ENCODE measurements around the gene LRRC45. TPM values are rescaled to one million over a fixed set of nuclear protein-coding genes. Genes with fewer than 3 reads are reported as not detected.
"Not testable (repeated sequence)": the region's sequence is repeated elsewhere in the genome, so short reads cannot be mapped to it uniquely, and the experiment has no call there.

The LRRC45 gene
- polyA plus RNA-seq, 1 donor (not counting 4 experiments of a cell fraction or from before 2014, with no cell fraction given), result 2.5 TPM

DNA sequence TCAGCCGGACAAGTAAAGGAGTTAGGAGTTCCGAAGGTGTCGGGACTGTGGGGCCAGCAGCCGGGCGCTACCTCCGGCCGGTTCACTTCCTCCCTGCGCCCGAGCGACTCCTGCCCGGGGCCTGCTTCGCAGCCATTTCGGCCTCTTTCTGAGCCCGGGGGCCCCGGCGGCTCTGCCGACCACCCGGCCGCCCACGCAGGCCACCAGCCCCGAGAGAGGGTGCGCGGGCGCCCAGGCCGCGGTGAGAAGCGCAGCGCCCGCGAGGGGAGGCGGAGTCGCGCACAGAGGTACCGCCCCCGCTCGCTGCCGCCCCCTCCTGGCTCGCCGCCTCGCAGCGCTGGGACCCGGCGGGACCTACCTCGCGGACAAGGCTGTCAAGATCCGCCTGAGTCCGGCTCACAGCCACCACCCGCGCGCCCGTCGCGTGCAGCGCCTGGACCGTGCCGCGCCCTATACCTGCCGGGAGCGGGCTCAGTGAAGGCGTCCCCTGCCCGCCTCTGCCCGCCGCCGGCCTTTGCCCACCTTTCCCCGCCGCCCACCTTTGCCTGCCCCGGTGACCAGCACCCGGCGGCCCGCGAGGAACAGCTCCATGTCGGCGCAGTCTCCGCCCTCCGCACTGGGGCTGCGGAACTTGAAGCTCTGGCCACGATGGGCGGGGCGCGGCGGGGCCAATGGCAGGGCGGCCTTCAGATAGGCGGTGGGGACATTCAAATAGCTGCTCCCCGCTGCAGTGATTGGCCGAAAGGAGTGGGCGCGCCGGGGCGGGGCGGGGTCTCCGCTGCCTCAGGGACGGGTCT lies 14.2 kb downstream of the LRRC45 start, which contains the start of gene DCXR:
DCXR (minus strand) TSS at position 606 of the 797 bp plus-strand sequence; CDS start at position 591, 15 bp downstream.
- Histone ChIP-seq H3K4me3 (ENCODE audit: control insufficient read depth in 2 of 3, extremely low read depth in 1 of 3, insufficient read depth in 2 of 3, low read depth in 1 of 3, low read length in 3 of 3) (peak within 1 kb of the TSS; percentile 55 to 87 (median 70)), H3K79me2 (ENCODE audit: control insufficient read depth, insufficient read depth, low read length) (no peaks in the 10 kb centered on the region), H3K27me3 (ENCODE audit: control insufficient read depth, extremely low read depth, insufficient read depth, low read length) (no peaks in the 10 kb centered on the region), H3K9me3 (ENCODE audit: control insufficient read depth, low read depth, low read length) (no peaks in the 10 kb centered on the region), H3K36me3 (ENCODE audit: control insufficient read depth in 2 of 2, extremely low read depth in 1 of 2, insufficient read depth in 2 of 2, low read length in 2 of 2) (peaks cover 1 to 4% of the 10 kb centered on the region in 2 experiments), H3K27ac (ENCODE audit: control insufficient read depth, insufficient read depth, low read length) (peak within 1 kb of the TSS; percentile 43), H2AFZ (ENCODE audit: control insufficient read depth, low read length) (peak within 1 kb of the TSS; percentile 73), H3K9ac (ENCODE audit: control insufficient read depth, extremely low read depth, insufficient read depth, low read length) (peak within 1 kb of the TSS; percentile 78), H3K4me1 (ENCODE audit: control insufficient read depth, extremely low read depth, insufficient read depth, low read length) (peaks cover 14% of the 10 kb centered on the region), H3K9me1 (ENCODE audit: control insufficient read depth, extremely low read depth, insufficient read depth, low read length) (no peaks in the 10 kb centered on the region), H4K20me1 (ENCODE audit: control insufficient read depth, extremely low read depth, insufficient read depth, low read length) (no peaks in the 10 kb centered on the region), H3K4me2 (ENCODE audit: control insufficient read depth, extremely low read depth, insufficient read depth, low read depth, low read length) (peak within 1 kb of the TSS; percentile 96)
- FAIRE-seq (no peak), DNase-seq (ENCODE audit: low read depth, low spot score) (no peak)
- dilution Hi-C loops (cut with MboI; ENCODE audit: extremely low pct_ligation_motif_present, low sequenced_read_pairs), result no loop called here
- no peak for TF ChIP-seq EZH2 (IDR thresholded peaks at IDR 0.05; ENCODE audit: low read length)
- TF ChIP-seq, protein P1, sequence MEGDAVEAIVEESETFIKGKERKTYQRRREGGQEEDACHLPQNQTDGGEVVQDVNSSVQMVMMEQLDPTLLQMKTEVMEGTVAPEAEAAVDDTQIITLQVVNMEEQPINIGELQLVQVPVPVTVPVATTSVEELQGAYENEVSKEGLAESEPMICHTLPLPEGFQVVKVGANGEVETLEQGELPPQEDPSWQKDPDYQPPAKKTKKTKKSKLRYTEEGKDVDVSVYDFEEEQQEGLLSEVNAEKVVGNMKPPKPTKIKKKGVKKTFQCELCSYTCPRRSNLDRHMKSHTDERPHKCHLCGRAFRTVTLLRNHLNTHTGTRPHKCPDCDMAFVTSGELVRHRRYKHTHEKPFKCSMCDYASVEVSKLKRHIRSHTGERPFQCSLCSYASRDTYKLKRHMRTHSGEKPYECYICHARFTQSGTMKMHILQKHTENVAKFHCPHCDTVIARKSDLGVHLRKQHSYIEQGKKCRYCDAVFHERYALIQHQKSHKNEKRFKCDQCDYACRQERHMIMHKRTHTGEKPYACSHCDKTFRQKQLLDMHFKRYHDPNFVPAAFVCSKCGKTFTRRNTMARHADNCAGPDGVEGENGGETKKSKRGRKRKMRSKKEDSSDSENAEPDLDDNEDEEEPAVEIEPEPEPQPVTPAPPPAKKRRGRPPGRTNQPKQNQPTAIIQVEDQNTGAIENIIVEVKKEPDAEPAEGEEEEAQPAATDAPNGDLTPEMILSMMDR (optimal IDR thresholded peaks at IDR 0.05 in 1 of 3, IDR thresholded peaks at IDR 0.05 in 1 of 3, conservative IDR thresholded peaks at IDR 0.05 in 1 of 3; ENCODE audit: extremely low read depth in 1 of 3, insufficient read depth in 2 of 3, low read length in 3 of 3), result peak; percentile 59 to 96 (median 82)

DNA sequence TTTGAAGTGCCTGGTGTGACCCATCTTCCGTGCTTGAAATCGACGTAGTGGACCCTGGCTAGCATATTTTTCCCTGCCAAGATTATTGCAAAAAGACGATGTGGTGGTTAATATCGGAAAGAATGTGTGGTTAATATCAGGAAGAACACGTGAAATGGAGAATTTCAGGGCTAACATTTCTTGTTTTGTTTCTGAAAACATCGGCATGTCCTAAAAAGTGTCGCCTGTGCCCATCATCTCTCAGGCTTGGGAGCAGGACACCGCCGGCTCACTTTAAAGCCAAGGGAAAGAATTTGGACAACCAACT lies 14.7 kb downstream of the LRRC45 start:
- Histone ChIP-seq H3K27ac (ENCODE audit: control insufficient read depth, insufficient read depth, low read length) (no peak overlapping the region), H3K27me3 (ENCODE audit: control insufficient read depth, extremely low read depth, insufficient read depth, low read length) (no peaks in the 10 kb centered on the region), H3K79me2 (ENCODE audit: control insufficient read depth, insufficient read depth, low read length) (no peaks in the 10 kb centered on the region), H3K9me3 (ENCODE audit: control insufficient read depth, low read depth, low read length) (no peaks in the 10 kb centered on the region), H3K9ac (ENCODE audit: control insufficient read depth, extremely low read depth, insufficient read depth, low read length) (peak overlapping the region; percentile 78), H3K36me3 (ENCODE audit: control insufficient read depth in 2 of 2, extremely low read depth in 1 of 2, insufficient read depth in 2 of 2, low read length in 2 of 2) (peaks cover 1 to 4% of the 10 kb centered on the region in 2 experiments), H2AFZ (ENCODE audit: control insufficient read depth, low read length) (peak overlapping the region; percentile 73), H3K4me1 (ENCODE audit: control insufficient read depth, extremely low read depth, insufficient read depth, low read length) (peaks cover 9% of the 10 kb centered on the region), H4K20me1 (ENCODE audit: control insufficient read depth, extremely low read depth, insufficient read depth, low read length) (no peaks in the 10 kb centered on the region), H3K9me1 (ENCODE audit: control insufficient read depth, extremely low read depth, insufficient read depth, low read length) (no peaks in the 10 kb centered on the region), H3K4me2 (ENCODE audit: control insufficient read depth, extremely low read depth, insufficient read depth, low read depth, low read length) (peak overlapping the region; percentile 96), H3K4me3 (ENCODE audit: control insufficient read depth in 2 of 3, extremely low read depth in 1 of 3, insufficient read depth in 2 of 3, low read depth in 1 of 3, low read length in 3 of 3) (peak overlapping the region; percentile 55 to 87 (median 70))
- no peak for DNase-seq (ENCODE audit: low read depth, low spot score)
- dilution Hi-C loops (cut with MboI; ENCODE audit: extremely low pct_ligation_motif_present, low sequenced_read_pairs), result no loop called here
- TF ChIP-seq, protein P1 (optimal IDR thresholded peaks at IDR 0.05 in 1 of 3, IDR thresholded peaks at IDR 0.05 in 1 of 3, conservative IDR thresholded peaks at IDR 0.05 in 1 of 3; ENCODE audit: extremely low read depth in 1 of 3, insufficient read depth in 2 of 3, low read length in 3 of 3), result no peak
- no peak for TF ChIP-seq EZH2 (IDR thresholded peaks at IDR 0.05; ENCODE audit: low read length)
- peak; percentile 66 for FAIRE-seq

DNA sequence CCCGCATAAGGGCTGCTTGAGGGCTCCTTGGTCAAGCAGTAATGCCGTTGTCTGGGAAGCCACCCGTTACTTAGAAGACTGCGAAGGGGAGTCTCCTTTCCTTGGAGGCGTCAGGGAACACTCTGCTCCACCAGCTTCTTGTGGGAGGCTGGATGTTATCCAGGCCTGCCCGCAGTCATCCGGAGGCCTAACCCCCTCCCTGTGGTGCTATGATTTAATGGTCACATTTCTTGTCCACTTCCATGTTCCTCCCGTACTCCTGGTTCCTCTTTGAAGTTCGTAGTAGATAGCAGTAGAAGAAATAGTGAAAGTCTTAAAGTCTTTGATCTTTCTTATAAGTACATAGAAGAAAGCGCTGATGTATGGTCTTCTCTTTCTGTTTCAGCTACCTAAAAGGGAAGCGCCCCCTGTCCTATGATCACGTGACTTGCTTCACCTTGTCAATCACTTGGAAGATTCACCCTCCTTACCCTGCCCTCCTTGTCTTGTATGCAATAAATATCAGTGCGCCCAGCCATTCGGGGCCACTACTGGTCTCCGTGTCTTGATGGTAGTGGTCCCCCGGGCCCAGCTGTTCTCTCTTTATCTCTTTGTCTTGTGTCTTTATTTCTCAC lies 15.8 kb downstream of the LRRC45 start:
- H3K4me2 ChIP-seq (ENCODE audit: control insufficient read depth, extremely low read depth, insufficient read depth, low read depth, low read length); H3K36me3 ChIP-seq (ENCODE audit: control insufficient read depth in 2 of 2, extremely low read depth in 1 of 2, insufficient read depth in 2 of 2, low read length in 2 of 2); H3K4me3 ChIP-seq (ENCODE audit: control insufficient read depth in 2 of 3, extremely low read depth in 1 of 3, insufficient read depth in 2 of 3, low read depth in 1 of 3, low read length in 3 of 3); H3K27me3 ChIP-seq (ENCODE audit: control insufficient read depth, extremely low read depth, insufficient read depth, low read length); H3K9ac ChIP-seq (ENCODE audit: control insufficient read depth, extremely low read depth, insufficient read depth, low read length); H3K9me3 ChIP-seq (ENCODE audit: control insufficient read depth, low read depth, low read length); H3K79me2 ChIP-seq (ENCODE audit: control insufficient read depth, insufficient read depth, low read length); dilution Hi-C loops (cut with MboI; ENCODE audit: extremely low pct_ligation_motif_present, low sequenced_read_pairs); DNase-seq (ENCODE audit: low read depth, low spot score); H3K4me1 ChIP-seq (ENCODE audit: control insufficient read depth, extremely low read depth, insufficient read depth, low read length); H2AFZ ChIP-seq (ENCODE audit: control insufficient read depth, low read length); FAIRE-seq; H3K9me1 ChIP-seq (ENCODE audit: control insufficient read depth, extremely low read depth, insufficient read depth, low read length); H4K20me1 ChIP-seq (ENCODE audit: control insufficient read depth, extremely low read depth, insufficient read depth, low read length); H3K27ac ChIP-seq (ENCODE audit: control insufficient read depth, insufficient read depth, low read length): not testable (repeated sequence)
